ENCODE data around the gene CCDC107.
A peak's percentile ranks its signal among the peaks of the same experiment; 100 is the strongest.
"Not testable (repeated sequence)": the region's sequence is repeated elsewhere in the genome, so short reads cannot be mapped to it uniquely, and the experiment has no call there.

The CCDC107 gene, protein sequence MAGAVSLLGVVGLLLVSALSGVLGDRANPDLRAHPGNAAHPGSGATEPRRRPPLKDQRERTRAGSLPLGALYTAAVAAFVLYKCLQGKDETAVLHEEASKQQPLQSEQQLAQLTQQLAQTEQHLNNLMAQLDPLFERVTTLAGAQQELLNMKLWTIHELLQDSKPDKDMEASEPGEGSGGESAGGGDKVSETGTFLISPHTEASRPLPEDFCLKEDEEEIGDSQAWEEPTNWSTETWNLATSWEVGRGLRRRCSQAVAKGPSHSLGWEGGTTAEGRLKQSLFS

DNA sequence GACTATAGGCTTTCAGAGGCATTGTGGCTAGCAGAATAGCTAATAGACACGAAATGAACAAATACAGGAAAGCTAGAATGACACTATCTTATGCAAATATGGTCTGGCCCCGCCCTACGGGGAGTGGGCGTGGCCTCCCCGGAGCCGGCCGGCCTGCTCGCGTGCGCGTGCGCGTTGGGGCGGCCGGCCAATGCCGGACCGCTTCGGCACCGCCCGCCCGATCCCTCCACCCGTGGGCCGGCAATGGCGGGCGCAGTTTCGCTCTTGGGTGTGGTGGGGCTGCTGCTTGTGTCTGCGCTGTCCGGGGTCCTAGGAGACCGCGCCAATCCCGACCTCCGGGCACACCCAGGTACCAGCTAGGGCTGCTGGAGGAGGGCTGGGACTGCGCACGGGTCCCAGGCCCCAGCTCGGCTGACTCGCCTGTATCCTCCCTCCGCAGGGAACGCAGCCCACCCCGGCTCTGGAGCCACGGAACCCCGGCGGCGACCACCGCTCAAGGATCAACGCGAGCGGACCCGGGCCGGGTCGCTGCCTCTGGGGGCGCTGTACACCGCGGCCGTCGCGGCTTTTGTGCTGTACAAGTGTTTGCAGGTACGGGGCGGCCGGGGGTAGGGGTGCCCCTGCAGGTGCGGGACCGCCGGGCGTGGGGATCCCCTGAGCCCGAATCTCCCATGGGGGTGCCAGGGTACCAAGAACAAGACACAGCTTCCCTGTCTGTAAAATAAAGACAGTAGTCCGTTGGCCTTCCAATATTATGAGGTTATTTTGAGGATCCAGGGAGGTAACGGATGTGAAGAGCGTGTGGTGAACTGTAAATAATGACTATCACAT, at the start of gene CCDC107:
Gene CCDC107 (plus strand): TSS at position 156 of the 831 bp plus-strand sequence. CDS start 88 bp downstream, at position 244.
- CTCF ChIA-PET, result interaction anchor here (0.6 to 2.9 kb wide), 14 partner anchors 9 to 241 kb away, joined by 3 to 21 read pairs (median 4); partner anchors contain the start of genes CREB3, TLN1 and TPM2
- DNase-seq (ENCODE audit: low spot score), result peak; percentile 98
- POLR2A ChIA-PET (ENCODE audit: low non-redundant PET), result interaction anchor here (1.2 kb wide), 1 partner anchor 53 kb away, joined by 3 read pairs; the partner anchor contains the start of gene TESK1
- TF ChIP-seq, protein P1, sequence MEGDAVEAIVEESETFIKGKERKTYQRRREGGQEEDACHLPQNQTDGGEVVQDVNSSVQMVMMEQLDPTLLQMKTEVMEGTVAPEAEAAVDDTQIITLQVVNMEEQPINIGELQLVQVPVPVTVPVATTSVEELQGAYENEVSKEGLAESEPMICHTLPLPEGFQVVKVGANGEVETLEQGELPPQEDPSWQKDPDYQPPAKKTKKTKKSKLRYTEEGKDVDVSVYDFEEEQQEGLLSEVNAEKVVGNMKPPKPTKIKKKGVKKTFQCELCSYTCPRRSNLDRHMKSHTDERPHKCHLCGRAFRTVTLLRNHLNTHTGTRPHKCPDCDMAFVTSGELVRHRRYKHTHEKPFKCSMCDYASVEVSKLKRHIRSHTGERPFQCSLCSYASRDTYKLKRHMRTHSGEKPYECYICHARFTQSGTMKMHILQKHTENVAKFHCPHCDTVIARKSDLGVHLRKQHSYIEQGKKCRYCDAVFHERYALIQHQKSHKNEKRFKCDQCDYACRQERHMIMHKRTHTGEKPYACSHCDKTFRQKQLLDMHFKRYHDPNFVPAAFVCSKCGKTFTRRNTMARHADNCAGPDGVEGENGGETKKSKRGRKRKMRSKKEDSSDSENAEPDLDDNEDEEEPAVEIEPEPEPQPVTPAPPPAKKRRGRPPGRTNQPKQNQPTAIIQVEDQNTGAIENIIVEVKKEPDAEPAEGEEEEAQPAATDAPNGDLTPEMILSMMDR (conservative IDR thresholded peaks at IDR 0.05; ENCODE audit: low read depth), result peak; percentile 86
- H3K27ac ChIP-seq, result peak within 1 kb of the TSS; percentile 92

DNA sequence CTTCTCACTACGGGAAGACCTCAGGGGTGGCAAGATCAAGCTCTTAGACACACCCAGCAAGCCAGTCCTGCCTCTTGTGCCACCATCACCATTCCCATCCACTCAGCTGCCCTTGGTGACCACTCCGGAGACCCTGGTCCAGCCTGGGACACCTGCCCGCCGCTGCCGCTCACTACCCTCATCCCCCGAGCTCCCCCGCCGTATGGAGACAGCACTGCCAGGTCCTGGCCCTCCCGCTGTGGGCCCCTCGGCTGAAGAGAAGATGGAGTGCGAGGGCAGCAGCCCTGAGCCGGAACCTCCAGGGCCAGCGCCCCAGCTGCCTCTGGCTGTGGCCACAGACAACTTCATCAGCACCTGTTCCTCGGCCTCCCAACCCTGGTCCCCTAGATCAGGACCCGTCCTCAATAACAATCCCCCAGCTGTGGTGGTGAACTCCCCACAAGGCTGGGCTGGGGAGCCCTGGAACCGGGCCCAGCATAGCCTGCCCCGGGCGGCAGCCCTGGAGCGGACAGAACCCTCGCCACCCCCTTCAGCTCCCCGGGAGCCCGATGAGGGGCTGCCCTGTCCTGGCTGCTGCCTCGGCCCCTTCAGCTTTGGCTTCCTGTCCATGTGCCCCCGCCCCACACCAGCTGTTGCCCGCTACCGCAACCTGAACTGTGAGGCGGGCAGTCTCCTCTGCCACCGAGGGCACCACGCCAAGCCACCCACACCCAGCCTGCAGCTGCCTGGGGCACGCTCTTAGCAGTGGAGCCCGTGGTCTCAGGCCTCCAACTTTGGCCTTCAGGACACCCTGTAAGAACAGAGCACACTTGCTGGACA, 48.9 kb upstream of the CCDC107 start:
- TF ChIP-seq, protein P1 (conservative IDR thresholded peaks at IDR 0.05; ENCODE audit: low read depth), result no peak
- POLR2A ChIA-PET (ENCODE audit: low non-redundant PET), result no interaction called here
- CTCF ChIA-PET, result interaction anchor here (0.6 to 1.2 kb wide), 2 partner anchors 15 to 87 kb away, joined by 3 to 4 read pairs; no protein-coding TSS in a partner anchor
- peak overlapping the region; percentile 4; the same call in 1 of the 2 replicates for H3K27ac ChIP-seq
- no peak for DNase-seq (ENCODE audit: low spot score)

GRCh38 chr9:35609820-35610163, 48.3 kb upstream of the CCDC107 start:
- TF ChIP-seq, protein P1 (conservative IDR thresholded peaks at IDR 0.05; ENCODE audit: low read depth), result no peak
- DNase-seq (ENCODE audit: low spot score), result no peak
- ChIA-PET CTCF (interaction anchor here (1.2 kb wide), 1 partner anchor 87 kb away, joined by 3 read pairs; no protein-coding TSS in a partner anchor), POLR2A (ENCODE audit: low non-redundant PET) (no interaction called here)
- peak overlapping the region; percentile 4; the same call in 1 of the 2 replicates for H3K27ac ChIP-seq

DNA sequence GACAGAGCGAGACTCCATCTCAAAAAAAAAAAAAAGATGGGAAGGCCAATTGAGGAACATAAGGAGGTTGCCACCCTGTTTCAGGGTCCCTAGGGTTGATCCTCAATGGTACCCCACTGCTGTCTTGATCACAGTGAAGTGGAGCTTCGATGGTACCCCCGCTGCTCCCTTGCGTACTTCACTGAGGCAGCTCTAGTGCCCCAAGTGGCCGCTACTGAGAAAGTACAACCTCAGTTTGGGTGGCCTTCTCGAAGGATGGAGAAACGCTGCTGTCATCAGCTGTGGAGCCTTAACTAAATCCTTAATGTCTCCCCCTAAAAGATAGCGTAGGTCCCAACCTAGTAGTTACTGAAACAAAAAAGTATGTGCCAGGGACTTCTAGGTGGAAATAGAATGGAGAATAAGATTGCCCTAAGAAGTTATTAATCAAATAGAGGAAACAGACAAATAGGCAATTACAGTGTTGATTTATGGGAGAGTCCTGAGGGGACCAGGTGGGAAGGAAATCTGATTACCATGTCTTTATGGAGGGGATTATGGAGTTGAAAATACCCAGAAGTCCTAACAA, 46.8 kb upstream of the CCDC107 start:
- H3K27ac ChIP-seq, result no peak overlapping the region
- ChIA-PET CTCF (interaction anchor here (0.6 to 1.1 kb wide), 8 partner anchors 8 to 346 kb away, joined by 3 to 12 read pairs (median 4); no protein-coding TSS in a partner anchor), POLR2A (ENCODE audit: low non-redundant PET) (no interaction called here)
- TF ChIP-seq, protein P1 (conservative IDR thresholded peaks at IDR 0.05; ENCODE audit: low read depth), result peak; percentile 89
- peak; percentile 18 for DNase-seq (ENCODE audit: low spot score)

- POLR2A ChIA-PET (ENCODE audit: low non-redundant PET); H3K27ac ChIP-seq; DNase-seq (ENCODE audit: low spot score): not testable (repeated sequence)
- CTCF ChIA-PET, result interaction anchor here (0.7 to 0.9 kb wide), 2 partner anchors 85 to 92 kb away, joined by 3 read pairs; no protein-coding TSS in a partner anchor
Observed at GRCh38 chr9:35612066-35612465, 46.0 kb upstream of the CCDC107 start.

DNA sequence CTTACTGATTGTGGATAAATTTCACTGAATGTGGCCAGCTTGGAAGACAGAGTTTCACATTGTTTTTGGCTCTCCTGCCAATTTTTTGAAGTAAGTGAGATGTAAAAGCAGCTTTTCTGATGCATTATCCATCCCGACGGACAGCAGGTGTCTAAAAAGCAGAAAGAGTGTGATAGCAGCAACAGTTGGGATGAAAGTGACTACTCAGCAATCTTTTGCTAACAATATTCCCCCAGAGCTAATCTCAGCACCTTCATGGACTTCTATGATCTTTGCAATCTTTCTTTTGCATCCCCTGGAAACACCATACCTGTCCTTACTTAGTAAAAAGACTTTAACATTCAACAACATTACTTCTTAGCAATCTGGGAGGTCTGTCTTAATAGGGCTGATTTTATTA, 45.2 kb upstream of the CCDC107 start:
- H3K27ac ChIP-seq, result no peak overlapping the region
- DNase-seq (ENCODE audit: low spot score), result no peak
- ChIA-PET CTCF (interaction anchor here (0.7 kb wide), 1 partner anchor 84 kb away, joined by 3 read pairs; no protein-coding TSS in a partner anchor), POLR2A (ENCODE audit: low non-redundant PET) (no interaction called here)
- TF ChIP-seq, protein P1 (conservative IDR thresholded peaks at IDR 0.05; ENCODE audit: low read depth), result no peak

Measured in RWPE1 (cell line).